IMR-90 (cell line): Measurements from ENCODE around the gene HSPA6.
"Not testable (repeated sequence)": the region's sequence is repeated elsewhere in the genome, so short reads cannot be mapped to it uniquely, and the experiment has no call there.

ENCODE experiments used
- BHLHE40 ChIP-seq: fragments of 150-350 bp; IDR thresholded peaks from 2 replicates; pipeline ENCODE4 v1.6.1; 2016; ENCODE audit warnings: mild to moderate bottlenecking, low read depth, low read length
- CEBPB ChIP-seq: IDR thresholded peaks from 2 replicates; pipeline ENCODE4 v1.6.1; 2012; ENCODE audit warnings: low read depth, low read length, improper control_type of control experiment
- POLR2A ChIP-seq: IDR thresholded peaks from 2 replicates; pipeline ENCODE4 v1.6.1; 2012; ENCODE audit warnings: mild to moderate bottlenecking, low read depth, low read length
- RAD21 ChIP-seq: IDR thresholded peaks from 2 replicates; pipeline ENCODE4 v1.6.1; 2012; ENCODE audit warnings: low read length, improper control_type of control experiment
- RCOR1 ChIP-seq: IDR thresholded peaks from 2 replicates; pipeline ENCODE4 v1.6.1; 2012; ENCODE audit warnings: mild to moderate bottlenecking, low read length, improper control_type of control experiment; ENCODE audit not compliant: insufficient replicate concordance
- RFX5 ChIP-seq: IDR thresholded peaks from 2 replicates; pipeline ENCODE4 v1.8.0; 2012; ENCODE audit warnings: low read depth, mild to moderate bottlenecking, low read length, moderate library complexity
- SMC3 ChIP-seq: fragments of 150-350 bp; IDR thresholded peaks from 2 replicates; pipeline ENCODE4 v1.6.1; 2016; ENCODE audit warnings: low read depth, mild to moderate bottlenecking, antibody characterized with exemption, low read length, moderate library complexity
- TF ChIP-seq, protein P1 (sequence below): conservative IDR thresholded peaks from 2 replicates; pipeline ENCODE4 v1.5.1; 2012; ENCODE audit warnings: mild to moderate bottlenecking, low read depth, low read length, improper control_type of control experiment
- TF ChIP-seq, protein P2 (sequence below): fragments of 150-350 bp; IDR thresholded peaks from 2 replicates; pipeline ENCODE4 v1.6.1; 2017; ENCODE audit warnings: mild to moderate bottlenecking, antibody characterized with exemption, low read length, low read depth
- TF ChIP-seq, protein P3 (sequence below): fragments of 150-350 bp; IDR thresholded peaks from 2 replicates; pipeline ENCODE4 v1.6.1; 2016; ENCODE audit warnings: low read depth, mild to moderate bottlenecking, low read length, moderate library complexity, borderline replicate concordance

DNA sequence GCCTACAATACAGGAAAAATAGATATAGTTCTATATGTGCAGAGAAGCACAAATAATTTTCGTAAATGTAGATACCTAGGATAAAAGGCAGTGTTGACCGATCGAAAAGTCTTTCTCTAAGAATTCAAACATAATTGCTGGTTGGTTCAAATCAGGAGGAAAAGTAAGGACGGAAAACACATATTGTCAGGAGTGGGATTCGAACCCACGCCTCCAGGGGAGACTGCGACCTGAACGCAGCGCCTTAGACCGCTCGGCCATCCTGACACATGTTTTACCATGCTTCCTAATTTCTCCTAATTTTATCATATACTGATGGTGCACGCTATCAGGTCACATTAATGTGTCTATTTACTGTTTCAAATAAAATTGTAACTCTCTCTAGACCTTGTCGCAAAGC, 5.8 kb downstream of the HSPA6 start:
- TF ChIP-seq CEBPB, RAD21, BHLHE40, SMC3, POLR2A, RCOR1, RFX5: not testable (repeated sequence)
- TF ChIP-seq, protein P1, sequence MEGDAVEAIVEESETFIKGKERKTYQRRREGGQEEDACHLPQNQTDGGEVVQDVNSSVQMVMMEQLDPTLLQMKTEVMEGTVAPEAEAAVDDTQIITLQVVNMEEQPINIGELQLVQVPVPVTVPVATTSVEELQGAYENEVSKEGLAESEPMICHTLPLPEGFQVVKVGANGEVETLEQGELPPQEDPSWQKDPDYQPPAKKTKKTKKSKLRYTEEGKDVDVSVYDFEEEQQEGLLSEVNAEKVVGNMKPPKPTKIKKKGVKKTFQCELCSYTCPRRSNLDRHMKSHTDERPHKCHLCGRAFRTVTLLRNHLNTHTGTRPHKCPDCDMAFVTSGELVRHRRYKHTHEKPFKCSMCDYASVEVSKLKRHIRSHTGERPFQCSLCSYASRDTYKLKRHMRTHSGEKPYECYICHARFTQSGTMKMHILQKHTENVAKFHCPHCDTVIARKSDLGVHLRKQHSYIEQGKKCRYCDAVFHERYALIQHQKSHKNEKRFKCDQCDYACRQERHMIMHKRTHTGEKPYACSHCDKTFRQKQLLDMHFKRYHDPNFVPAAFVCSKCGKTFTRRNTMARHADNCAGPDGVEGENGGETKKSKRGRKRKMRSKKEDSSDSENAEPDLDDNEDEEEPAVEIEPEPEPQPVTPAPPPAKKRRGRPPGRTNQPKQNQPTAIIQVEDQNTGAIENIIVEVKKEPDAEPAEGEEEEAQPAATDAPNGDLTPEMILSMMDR, result not testable (repeated sequence)
- TF ChIP-seq, protein P2, sequence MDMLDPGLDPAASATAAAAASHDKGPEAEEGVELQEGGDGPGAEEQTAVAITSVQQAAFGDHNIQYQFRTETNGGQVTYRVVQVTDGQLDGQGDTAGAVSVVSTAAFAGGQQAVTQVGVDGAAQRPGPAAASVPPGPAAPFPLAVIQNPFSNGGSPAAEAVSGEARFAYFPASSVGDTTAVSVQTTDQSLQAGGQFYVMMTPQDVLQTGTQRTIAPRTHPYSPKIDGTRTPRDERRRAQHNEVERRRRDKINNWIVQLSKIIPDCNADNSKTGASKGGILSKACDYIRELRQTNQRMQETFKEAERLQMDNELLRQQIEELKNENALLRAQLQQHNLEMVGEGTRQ, result not testable (repeated sequence)
- TF ChIP-seq, protein P3, sequence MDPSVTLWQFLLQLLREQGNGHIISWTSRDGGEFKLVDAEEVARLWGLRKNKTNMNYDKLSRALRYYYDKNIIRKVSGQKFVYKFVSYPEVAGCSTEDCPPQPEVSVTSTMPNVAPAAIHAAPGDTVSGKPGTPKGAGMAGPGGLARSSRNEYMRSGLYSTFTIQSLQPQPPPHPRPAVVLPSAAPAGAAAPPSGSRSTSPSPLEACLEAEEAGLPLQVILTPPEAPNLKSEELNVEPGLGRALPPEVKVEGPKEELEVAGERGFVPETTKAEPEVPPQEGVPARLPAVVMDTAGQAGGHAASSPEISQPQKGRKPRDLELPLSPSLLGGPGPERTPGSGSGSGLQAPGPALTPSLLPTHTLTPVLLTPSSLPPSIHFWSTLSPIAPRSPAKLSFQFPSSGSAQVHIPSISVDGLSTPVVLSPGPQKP, result not testable (repeated sequence)
